Renal cortical epithelial cell (primary cell): ENCODE results near the gene ZNF106. TPM values are rescaled to one million over a fixed set of nuclear protein-coding genes. Genes with fewer than 3 reads are reported as not detected.
A peak's percentile ranks its signal among the peaks of the same experiment; 100 is the strongest.

Source experiments
- DNase-seq: peaks from one replicate; pipeline ENCODE4 v3.0.0-alpha.2; 2011; ENCODE audit warnings: low read depth
- total RNA-seq: library from RNA; depleted of rRNA; stranded (reverse); fragments of >200 nt; gene quantifications from 2 replicates; pipeline ENCODE4 v1.2.3, GENCODE V29; 2014

ZNF106 gene
- total RNA-seq, 1 donor from 2014 or later: 52.8 TPM

GRCh38 chr15:42474827-42475226 is 16.1 kb downstream of the ZNF106 start:
- no peak for DNase-seq

- no peak for DNase-seq
These were observed 19.9 kb downstream of the ZNF106 start for GRCh38 chr15:42471002-42471401.

GRCh38 chr15:42465520-42466259 is 25.3 kb downstream of the ZNF106 start:
- DNase-seq: no peak

- peak; percentile 42 for DNase-seq
These were observed 29.7 kb downstream of the ZNF106 start for GRCh38 chr15:42461261-42461660.

- peak; percentile 89 for DNase-seq
These were observed 33.2 kb downstream of the ZNF106 start for GRCh38 chr15:42457445-42458442.

DNA sequence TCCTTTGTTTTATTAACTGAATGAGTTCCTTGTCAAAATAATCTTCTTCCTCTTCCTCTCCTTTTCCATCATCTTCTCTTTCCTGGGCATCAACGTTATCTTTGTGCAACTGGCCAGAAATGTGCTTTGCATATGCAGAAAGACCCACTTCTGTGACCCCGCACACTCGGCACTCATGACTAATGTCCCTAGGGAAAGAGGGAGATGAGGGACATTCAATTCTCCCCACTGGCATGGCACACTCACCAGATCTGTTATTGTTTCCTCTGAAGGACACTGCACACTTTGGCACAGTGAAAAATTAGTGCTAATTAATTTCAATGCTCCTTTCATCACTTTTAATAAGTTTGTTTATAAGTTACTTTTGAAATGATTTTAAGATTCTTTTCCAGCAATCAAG is 34.0 kb downstream of the ZNF106 start:
- no peak for DNase-seq

GRCh38 chr15:42456531-42456930 is 34.4 kb downstream of the ZNF106 start:
- DNase-seq: no peak

DNA sequence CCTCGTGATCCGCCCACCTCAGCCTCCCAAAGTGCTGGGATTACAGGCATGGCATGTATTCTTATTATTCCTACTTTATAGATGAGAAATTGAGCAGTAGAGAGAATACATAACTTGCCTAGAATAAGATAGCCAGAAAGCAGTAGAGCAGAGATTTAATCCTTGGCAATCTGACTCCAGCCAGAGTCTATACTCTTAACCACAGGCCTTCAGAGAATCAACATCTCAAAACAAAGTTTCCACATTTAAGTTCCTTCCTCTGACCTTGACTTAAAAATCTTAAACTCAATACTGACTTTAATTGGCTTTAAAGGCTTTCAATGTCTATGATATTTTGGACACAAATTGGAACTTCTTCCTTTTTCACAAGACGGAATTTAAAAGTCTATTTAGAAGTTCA is 37.1 kb downstream of the ZNF106 start:
- no peak for DNase-seq

- no peak for DNase-seq
These were observed 40.5 kb downstream of the ZNF106 start for GRCh38 chr15:42450425-42450790.

DNA sequence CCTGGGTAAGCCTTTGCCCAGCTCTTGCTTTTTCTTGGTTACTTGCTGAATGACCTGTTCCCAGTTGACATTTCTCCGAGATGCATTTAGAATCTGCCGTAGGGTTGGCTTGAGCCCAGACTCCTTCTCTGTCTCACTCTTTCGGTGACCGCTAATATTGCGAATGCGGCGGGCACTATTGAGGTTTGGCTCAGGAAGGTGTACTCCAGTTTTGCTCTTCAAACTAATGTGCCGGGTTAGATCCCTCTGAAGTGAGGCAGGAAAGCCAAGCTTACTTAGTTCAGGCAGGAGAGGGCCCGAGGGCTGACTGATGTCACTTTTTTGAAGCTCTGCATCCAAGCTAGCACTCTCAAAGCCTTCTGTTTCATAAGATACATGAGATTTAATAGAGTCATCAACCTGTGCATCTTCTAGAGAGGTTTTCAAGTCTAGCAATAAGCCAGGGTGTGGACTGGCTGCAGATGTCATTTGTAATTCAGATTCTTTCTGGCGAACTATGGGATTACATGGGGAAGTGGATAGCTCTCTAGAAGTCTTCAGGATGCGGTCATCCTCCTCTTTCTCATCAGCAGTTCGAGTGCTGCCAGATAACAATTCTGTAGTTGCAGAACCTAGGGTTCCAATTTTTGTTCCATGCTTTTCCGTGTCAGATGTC is 41.0 kb downstream of the ZNF106 start:
- no peak for DNase-seq

DNA sequence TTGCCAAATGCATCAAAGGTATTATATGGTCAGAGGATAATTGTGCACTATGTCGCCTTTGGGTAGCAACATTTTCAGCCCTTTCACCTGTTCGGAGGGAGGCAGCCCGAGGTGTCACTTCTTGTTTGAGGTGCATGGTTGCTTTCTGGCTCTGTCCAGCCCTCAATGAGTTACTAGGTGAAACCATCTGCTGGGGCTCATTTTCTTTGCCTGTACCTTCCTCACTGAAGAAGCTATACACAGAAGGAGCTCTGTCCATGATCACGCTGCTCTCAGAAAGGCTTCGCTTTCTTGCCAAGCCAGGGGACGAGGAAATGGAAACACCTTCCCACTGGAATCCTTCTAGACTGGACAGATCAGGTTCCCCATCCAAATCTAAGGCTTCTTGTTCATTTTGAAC is 42.7 kb downstream of the ZNF106 start:
- DNase-seq: no peak

DNA sequence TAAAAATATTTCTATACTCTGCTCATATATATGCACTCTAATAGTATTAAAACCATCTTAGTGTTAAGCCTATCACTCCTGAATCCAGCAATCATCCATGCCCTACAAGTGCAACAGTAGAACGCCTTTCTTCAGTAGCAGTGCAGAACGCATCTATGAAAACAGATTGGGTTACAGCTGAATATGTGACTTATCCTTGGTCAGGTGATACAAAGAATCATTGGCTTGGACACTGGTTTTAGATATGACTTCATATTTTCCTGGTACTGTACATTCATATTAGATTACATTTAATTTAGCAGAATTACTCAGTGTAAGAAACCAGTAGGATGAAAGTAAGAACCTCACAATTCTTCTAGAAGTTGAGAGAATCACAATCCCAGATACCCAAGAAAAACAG is 43.3 kb downstream of the ZNF106 start:
- no peak for DNase-seq

DNA sequence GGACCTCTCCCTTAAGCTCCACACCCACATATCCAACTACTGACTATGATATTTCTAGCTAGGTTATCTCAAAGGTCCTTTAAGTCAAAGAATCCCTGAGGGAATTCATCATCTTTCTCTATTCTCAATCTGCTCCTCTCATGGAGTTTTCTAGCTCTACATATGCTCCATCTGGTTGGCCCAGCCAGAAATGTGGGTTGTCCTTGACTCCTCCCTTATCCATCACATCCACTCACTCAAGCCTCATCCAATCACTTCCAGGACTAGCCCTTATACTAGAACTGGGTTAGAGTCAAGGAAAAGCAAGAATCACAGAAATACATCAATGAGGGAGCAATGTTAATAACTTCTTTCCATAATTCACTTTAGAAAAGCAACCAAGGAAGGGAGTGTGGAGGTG is 45.4 kb downstream of the ZNF106 start:
- DNase-seq: no peak

DNA sequence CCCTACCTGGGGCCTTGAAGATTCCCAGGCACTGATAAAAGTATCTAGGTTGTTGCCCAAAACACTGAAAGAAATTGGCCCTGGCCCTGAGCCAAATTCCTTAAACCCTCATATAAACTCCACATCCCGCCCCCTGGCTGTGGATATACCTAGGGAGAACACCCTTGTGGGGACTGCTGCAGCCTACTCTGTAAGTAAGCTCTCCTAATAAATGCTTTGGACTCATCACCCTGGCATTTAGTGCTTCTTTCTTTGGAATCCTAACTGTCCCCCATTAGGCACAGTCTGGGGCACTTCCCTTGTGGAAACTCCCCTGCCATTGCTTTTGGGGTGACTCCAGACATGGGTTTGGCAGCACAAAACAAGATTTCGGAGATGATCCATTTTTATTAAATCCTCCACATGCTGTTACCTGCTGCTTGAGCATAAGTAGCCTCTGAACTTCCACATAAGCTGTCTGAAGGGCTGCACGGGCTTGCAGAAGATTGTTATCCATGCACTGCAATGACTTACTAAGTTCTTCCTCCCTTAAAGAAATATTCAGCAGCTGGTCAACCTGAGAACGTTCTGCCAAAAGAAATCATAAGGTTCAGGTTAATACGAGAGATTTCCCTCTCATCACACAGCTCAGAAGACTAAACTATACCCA is 46.4 kb downstream of the ZNF106 start:
- no peak for DNase-seq

DNA sequence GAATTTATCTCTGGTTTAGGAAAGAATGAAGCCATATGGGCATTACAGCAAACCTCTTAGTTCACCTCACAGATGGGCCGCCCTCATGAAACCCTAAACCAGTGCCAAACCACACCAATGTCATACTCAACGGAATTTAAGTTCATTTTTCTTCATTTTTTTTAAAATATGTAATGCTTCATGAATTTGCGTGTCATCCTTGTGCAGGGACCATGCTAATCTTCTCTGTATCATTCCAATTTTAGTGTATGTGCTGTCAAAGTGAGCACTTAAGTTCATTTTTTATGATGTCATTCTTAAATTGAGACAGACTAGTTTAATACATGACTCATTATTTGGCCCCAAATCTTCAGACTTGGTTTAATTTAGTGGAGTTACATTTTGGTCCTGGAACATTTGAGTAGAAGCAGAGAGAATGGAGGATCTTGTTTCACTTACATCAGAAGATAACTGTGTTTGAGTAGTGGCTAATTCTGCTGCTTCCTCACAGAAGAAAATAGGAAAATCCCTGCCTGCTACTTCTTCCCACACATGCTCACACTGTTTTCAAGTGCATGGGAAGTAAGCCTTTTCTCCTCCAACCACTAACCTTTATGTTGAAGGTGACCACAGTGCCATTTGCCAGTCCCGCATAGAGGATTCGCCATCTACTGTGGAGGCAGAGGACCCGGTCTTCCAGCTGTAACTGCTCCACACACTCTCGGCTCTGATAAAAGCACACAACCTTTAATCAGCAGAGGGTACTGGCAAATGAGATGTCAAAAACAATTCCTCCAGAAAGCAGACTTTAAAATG is 63.3 kb downstream of the ZNF106 start:
- DNase-seq: no peak

DNA sequence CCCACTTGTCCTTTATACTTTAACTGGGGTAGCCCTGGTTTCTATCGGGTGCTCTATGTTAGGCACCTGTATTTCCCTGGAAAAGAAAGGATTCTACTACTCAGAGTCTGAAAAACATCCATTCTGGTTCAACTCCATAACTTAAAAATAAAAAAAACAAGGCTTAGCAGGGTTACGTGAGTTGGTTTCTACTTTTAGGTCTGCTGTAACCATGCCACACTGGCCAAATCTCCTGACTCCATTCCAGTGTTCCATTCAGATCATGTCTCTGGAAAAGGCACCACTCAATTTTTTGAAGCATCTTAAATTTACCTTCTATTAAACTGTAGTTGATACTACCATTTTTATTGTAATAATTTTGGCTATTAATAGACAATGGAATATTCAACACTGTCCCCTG is 69.6 kb downstream of the ZNF106 start:
- DNase-seq: no peak

DNA sequence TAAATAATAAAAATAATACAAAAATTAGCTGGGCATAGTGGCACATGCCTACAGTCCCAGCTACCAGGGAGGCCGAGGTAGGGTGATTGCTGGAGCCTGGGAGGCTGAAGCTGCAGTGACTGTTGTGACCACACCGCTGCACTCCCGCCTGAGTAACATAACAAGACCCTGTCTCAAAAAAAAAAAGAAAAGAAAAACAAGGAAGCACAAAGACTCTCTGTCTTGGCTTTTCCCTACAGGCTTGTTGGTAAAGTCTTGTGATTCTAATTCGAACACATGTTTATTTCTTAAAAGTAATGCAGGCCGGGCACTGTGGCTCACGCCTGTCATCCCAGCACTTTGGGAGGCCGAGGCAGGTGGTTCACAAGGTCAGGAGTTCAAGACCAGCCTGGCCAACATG is 71.6 kb downstream of the ZNF106 start:
- no peak for DNase-seq

DNA sequence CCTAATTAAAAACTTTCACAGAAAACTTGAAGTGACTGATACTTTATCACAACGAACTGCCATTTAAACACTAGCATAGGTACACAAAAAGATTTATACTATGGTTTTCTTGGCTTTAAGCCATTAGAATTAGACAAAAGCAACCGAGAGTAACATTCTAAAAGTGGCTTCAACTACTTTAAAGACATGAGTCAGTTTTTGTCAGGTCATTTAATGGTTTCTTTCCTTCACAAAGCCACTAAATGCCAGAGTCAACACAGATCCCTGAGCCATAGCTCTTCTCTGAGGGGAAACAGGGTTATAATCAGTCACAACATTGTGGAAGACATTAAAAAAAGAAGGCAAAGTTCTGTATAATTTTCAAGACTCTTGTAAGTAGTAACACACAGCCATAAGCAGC is 77.0 kb downstream of the ZNF106 start:
- peak; percentile 16 for DNase-seq

GRCh38 chr15:42411884-42412283 is 79.1 kb downstream of the ZNF106 start:
- no peak for DNase-seq

- no peak for DNase-seq
These were observed 81.9 kb downstream of the ZNF106 start for GRCh38 chr15:42409011-42409410.

GRCh38 chr15:42408178-42408577 is 82.8 kb downstream of the ZNF106 start:
- no peak for DNase-seq
